Measurements from ENCODE around the gene PPP2CA. TPM values are rescaled to one million over a fixed set of nuclear protein-coding genes. Genes with fewer than 3 reads are reported as not detected.

The PPP2CA gene
- total and polyA plus RNA-seq, 2 of the 13 experiments (the other 11 are each of a cell fraction or from before 2014, with no cell fraction given) = 82.4 to 171 TPM

DNA sequence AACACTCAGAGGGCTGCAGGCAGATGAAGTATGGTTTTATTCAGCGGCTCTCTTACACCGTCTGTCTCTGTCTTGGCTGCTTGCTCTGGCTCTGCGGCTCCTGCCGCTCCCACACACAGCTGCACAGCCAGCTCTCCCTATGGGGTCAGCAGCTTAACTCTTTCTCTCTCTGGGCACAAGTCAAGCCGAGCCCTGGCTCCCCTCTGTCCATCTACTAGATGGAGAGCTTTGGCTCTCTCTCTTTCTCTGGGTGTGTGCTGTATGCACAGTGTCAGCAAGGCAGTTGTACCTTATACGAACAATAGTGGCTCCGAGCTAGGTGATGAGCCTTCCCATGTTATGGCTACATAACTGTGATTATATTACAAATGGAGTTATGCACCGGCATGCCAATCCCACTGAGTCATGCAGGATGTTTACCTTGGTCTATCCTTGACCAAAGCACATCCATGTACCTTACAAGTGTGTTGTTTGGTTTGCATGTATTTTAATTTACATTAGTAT, 19.3 kb upstream of the PPP2CA start (continued):
- TF ChIP-seq, protein P1, sequence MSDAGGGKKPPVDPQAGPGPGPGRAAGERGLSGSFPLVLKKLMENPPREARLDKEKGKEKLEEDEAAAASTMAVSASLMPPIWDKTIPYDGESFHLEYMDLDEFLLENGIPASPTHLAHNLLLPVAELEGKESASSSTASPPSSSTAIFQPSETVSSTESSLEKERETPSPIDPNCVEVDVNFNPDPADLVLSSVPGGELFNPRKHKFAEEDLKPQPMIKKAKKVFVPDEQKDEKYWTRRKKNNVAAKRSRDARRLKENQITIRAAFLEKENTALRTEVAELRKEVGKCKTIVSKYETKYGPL (CRISPR knock-in tag; IDR thresholded peaks at IDR 0.05) = no peak
- TF ChIP-seq NCOA2 (CRISPR knock-in tag; IDR thresholded peaks at IDR 0.05) (peak; percentile 77), IRX3 (CRISPR knock-in tag; IDR thresholded peaks at IDR 0.05; ENCODE audit: borderline replicate concordance, low read depth) (no peak), NFE2 (CRISPR knock-in tag; IDR thresholded peaks at IDR 0.05) (no peak), ZFAT (CRISPR knock-in tag; conservative IDR thresholded peaks at IDR 0.05) (no peak), TSC22D2 (CRISPR knock-in tag; IDR thresholded peaks at IDR 0.05; ENCODE audit: borderline replicate concordance) (no peak), ZBTB3 (CRISPR knock-in tag; IDR thresholded peaks at IDR 0.05; ENCODE audit: borderline replicate concordance, low read depth) (no peak), FOXP4 (CRISPR knock-in tag; IDR thresholded peaks at IDR 0.05) (peak; percentile 36; the same call in 1 of the 2 replicates), ARID2 (CRISPR knock-in tag; IDR thresholded peaks at IDR 0.05; ENCODE audit: borderline replicate concordance) (no peak), ETV5 (CRISPR knock-in tag; IDR thresholded peaks at IDR 0.05; ENCODE audit: borderline replicate concordance) (peak; percentile 84; the same call in 1 of the 2 replicates), KIAA2018 (CRISPR knock-in tag; IDR thresholded peaks at IDR 0.05; ENCODE audit: borderline replicate concordance) (no peak), USF2 (IDR thresholded peaks at IDR 0.05; ENCODE audit: low read depth, low read length) (no peak), USF2 (CRISPR knock-in tag; IDR thresholded peaks at IDR 0.05; ENCODE audit: borderline replicate concordance) (no peak)
- TF ChIP-seq, protein P2, sequence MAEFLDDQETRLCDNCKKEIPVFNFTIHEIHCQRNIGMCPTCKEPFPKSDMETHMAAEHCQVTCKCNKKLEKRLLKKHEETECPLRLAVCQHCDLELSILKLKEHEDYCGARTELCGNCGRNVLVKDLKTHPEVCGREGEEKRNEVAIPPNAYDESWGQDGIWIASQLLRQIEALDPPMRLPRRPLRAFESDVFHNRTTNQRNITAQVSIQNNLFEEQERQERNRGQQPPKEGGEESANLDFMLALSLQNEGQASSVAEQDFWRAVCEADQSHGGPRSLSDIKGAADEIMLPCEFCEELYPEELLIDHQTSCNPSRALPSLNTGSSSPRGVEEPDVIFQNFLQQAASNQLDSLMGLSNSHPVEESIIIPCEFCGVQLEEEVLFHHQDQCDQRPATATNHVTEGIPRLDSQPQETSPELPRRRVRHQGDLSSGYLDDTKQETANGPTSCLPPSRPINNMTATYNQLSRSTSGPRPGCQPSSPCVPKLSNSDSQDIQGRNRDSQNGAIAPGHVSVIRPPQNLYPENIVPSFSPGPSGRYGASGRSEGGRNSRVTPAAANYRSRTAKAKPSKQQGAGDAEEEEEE (CRISPR knock-in tag; IDR thresholded peaks at IDR 0.05; ENCODE audit: borderline replicate concordance) = no peak

Data from HepG2 (cell line).